Dermis microvascular lymphatic vessel endothelial cell (primary cell): ENCODE data around the gene HRNR. TPM values are rescaled to one million over a fixed set of nuclear protein-coding genes. Genes with fewer than 3 reads are reported as not detected.

Experiments
- DNase-seq, 2 donors: peaks; one replicate each; pipeline versions ENCODE4 v3.0.0 to v3.0.0-alpha.2; 2010; ENCODE audit warnings: low read depth in 2 of 2
- total RNA-seq: library from RNA; depleted of rRNA; stranded (reverse); fragments of >200 nt; gene quantifications from 2 replicates; pipeline ENCODE4 v1.2.1, GENCODE V29; 2014

The HRNR gene
- total RNA-seq, 1 donor from 2014 or later = not detected

GRCh38 chr1:152189657-152190442, 34.1 kb downstream of the HRNR start:
- peak; percentile 55 to 74 for DNase-seq

- peak; percentile 38 to 72 for DNase-seq
These were observed 35.1 kb downstream of the HRNR start for GRCh38 chr1:152188673-152189591.

DNA sequence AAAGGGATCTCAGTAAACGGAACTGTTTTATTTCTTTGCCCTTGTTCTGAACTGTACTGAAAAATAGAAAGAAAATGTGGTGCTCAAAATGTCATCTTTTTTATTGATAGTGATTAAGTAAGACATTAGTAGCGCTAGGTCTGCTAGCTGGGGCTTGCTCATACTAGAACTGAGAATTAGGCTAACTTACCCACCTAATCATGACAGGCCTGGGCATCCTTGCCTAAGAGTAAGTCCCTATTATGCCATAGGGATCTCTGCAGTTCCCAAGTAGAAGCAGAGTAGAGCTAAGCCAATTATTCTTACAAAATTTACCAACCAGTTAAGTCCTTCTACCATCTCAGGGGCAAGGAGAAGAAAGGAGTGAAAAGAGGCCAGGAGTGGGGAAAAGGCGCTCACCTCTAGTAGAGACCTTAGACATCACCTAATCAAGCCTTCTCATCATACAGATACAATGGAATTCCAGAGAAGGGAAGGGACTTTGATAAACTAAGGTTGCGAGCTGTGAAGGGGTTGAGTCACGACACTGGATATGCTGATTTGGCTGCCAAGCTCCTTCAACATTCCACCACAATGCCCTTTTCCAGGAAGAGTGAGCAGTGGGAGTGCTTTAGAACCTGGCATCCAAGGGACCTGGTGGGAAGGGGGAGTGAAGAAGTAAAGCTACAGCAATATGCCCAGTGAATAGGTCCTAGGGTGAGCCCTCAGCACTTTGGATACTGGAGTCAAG, 37.3 kb downstream of the HRNR start:
- no peak for DNase-seq

DNA sequence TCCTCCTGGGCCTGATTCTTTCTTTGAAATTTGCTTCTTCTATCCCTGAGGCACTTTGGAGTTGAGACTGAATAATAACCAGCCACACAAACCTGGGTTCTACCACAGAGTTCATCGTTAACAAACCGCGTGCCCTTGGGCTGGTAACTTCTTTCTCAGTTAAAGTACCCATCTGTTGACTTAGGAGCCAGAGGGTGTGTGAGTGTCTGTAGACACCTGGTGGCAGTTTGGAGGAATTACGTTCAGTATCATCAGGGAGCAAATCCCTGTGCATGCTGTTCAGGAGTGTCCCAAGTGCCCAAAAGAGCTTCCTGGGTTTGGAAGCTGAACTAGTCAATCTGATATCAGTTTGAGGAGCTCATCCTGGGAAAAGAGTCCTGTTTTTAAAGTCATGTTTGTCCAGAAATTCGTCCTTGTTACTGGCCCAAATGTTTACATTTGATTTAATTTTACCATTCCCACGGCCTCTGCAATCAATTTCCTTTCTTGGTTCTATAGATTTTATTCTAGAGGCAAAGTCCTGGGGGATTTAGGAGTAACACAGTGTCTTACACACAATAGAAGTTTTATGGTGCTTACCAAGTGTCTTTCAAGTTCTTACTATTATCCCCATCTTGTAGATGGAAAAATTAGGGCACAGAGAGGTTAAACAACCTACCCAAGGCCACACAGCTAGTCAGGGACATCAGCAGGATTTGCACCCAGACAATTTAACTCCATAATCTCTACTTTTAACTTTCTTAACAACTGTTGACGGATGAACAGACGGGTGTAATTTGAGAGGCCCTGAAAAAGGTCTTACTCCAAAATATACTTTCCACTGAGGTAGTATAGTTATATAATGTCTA, 38.2 kb downstream of the HRNR start:
- peak; percentile 44 to 67 for DNase-seq

DNA sequence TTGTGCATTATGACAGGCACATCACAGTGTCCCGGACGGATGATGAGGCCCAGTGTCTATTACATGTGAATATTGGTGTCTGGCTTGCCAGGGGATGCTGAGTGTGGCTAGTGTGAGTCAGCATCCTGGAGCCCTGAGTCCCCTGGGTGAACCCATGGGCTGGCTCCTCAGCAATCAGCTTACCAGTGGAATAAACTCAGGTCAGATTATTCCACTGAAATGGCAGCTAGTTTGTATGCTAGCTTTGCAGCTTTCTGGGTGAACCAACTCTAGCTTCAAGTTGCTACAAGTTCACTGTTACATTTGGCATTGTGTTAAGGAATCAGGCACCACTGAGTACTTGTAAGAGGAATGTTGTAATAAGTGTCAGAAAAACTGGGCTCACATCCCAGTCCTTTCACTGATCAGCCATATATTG, 41.0 kb downstream of the HRNR start:
- DNase-seq = peak in 1 of 2 donors; percentile 21

DNA sequence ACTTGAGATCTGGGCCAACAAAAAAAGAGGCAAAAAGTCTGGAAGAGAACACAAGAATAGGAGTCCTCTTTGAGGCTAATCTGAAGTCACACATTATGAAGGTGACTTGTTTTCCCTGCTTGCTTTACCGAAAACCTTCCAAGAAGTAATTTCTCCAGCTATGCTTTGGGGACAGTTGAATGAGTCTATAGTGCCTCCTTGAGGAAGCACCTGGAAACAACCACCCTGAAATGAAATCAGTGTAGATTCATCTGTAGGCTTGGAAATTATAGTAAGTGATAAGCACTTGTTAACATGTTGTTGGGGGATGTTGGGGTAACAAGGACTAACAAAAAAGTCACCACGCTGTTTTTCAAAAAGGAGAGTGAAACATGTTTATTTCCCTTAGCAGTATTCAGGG, 41.6 kb downstream of the HRNR start:
- DNase-seq = no peak

DNA sequence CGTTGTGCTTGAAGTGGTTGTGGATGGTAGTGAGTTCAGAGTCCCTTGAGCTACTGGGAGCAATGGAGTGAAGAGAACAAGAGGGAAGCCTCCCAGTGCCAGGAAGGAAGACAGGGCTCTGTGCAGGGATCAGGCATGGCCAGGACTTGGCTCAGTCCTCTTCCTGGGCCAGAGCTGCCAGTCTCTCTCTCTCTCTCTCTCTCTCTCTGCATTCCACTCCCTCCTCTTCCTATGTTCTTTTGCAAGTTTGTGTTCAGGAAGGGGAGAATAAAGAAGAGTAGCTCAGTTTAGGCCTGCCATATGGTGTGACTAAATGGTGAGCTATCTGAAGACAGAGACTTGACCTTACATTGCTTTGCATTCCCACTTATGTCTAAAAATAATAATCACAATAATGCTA, 44.4 kb downstream of the HRNR start:
- no peak for DNase-seq

DNA sequence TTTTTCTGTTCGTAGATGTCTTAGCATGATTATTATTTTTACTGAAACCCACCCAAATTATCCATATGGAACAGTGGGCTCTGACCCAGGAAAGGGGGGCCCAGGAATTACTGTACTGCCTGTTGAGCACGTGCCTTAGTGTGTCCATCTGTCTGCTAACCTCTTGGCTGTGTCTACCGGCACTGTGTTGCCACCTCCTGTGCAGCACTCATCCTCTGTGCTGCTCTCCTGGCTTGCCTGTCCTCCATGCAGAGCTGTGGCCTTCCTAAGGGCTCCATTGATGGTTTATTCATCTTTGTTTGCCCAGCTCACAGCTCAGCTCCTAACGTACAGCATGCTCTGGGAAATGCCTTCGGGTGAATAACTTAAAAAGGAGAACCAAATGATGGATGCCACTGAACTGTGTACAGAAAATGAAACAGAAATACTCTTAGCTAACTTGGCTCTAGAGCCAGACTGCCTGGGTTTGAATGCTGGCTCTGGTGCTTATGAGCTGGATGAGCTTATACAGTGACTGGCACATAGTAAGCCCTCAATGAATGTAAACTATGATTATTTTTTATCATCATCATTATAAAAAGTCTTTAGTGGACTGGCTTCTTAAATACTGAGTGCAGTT, 53.6 kb downstream of the HRNR start:
- no peak for DNase-seq

GRCh38 chr1:152169366-152170025, 54.5 kb downstream of the HRNR start:
- no peak for DNase-seq

DNA sequence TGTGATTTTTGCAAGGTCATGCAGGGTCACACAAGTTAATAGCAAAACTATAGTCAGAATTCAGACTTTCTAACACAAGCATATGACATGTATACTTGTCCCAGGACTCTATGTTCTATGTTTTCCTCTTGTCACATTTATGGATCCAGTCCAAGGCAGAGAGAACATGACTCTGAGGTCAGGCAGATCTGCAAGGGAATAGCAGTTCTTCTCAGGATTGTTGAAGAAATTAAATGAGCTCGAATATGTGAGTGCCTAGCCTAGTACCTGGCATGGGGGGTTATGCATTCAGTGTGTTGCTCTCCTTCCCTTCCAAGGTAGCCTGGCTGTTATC, 55.5 kb downstream of the HRNR start:
- DNase-seq = no peak

DNA sequence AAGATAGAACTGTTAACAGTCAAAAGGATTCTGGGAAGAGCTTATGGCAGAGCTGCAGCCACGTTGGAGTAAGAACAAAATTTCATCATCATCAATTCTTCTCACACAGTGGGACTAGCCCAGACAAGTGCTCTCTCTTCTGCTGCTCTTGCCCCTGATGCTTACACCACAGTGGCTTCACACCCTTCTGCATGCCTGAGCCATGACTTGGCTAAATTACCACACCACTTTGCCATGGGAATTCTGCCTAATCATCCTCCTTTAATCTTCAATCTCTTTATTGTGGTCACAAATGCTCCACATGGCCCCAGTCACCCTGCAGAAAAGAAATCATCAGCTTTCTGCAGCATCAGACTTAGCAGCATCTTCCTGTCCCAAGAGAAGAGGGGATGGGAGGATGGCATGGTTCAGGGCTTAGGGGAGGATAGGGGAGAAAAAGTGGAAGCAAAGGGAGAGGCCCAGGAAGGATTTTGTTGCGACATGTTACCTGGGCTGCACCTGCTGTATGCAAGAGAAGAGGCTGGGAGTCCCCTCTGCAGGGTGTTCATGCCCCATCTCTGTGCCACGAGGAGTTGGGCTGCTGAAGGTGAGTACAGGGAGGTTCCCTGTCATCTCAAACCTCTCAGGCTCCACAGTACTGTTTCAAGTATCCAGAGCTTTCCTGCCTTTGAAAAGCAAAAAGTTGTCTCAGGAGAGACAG, 56.0 kb downstream of the HRNR start:
- DNase-seq = no peak

DNA sequence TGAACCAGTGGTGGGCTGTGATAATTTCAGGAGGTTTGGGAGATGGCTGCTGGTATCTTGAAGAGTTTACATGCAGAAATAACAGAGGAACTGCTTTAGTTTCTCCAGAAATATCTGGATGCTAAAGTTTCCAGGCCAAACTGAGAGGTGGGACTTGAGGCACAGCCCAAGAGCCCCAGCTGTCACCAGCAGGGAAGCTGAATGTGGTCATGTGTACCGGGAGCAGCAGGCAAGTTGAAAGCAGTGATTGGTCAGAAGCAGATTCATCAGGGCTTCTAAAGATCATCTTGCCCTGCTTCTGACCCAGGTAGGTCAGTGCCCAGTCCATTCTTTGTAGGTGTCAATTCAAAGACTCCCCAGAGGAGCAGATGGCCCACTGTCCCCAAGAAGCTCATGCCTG, 57.0 kb downstream of the HRNR start:
- DNase-seq = no peak

- DNase-seq = no peak
These were observed 58.5 kb downstream of the HRNR start for GRCh38 chr1:152165286-152166077.

GRCh38 chr1:152164517-152165136, 59.4 kb downstream of the HRNR start:
- DNase-seq = no peak

- peak in 1 of 2 donors; percentile 6 for DNase-seq
These were observed 61.1 kb downstream of the HRNR start for GRCh38 chr1:152162792-152163463.
